Stimulated activated CD4-positive, alpha-beta T cell treated with anti-CD3 and anti-CD28 coated beads, Interleukin-2, amount 100 ng/mL, for 24 hours (primary cell): ENCODE data around the gene BCR.
"Not testable (repeated sequence)": the region's sequence is repeated elsewhere in the genome, so short reads cannot be mapped to it uniquely, and the experiment has no call there.

Experiments
- DNase-seq, 2 donors: peaks; one replicate each; pipeline ENCODE4 v3.0.0-alpha.2; 2020

The BCR gene

DNA sequence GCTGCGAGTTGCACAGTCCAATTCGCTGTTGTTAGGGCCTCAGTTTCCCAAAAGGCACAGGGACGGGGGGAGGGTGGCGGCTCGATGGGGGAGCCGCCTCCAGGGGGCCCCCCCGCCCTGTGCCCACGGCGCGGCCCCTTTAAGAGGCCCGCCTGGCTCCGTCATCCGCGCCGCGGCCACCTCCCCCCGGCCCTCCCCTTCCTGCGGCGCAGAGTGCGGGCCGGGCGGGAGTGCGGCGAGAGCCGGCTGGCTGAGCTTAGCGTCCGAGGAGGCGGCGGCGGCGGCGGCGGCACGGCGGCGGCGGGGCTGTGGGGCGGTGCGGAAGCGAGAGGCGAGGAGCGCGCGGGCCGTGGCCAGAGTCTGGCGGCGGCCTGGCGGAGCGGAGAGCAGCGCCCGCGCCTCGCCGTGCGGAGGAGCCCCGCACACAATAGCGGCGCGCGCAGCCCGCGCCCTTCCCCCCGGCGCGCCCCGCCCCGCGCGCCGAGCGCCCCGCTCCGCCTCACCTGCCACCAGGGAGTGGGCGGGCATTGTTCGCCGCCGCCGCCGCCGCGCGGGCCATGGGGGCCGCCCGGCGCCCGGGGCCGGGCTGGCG, at the start of gene BCR:
Gene BCR (plus strand): TSS at position 209 of the 592 bp plus-strand sequence. CDS start 452 bp downstream, outside the sequence.
- DNase-seq = peak; percentile 64 to 72

DNA sequence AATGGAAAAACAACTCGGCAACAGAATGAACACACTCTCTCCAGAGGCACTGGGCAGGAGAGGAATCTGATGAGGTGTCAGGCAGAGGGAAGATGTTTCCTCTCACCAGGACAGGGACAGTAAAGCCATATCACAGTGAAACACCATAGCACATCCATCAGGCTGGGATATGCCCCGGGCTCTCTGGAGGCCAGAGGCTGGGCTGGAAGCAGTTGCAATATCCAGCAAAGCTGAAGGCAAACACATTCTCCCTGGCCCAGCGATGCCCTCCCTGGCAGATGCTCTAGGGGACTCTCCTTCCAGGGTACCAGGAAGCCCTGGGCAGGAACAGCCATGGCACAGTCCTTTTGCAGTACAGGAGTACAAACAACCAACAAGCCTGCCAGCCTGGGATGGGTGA, 49.6 kb upstream of the BCR start:
- no peak for DNase-seq

DNA sequence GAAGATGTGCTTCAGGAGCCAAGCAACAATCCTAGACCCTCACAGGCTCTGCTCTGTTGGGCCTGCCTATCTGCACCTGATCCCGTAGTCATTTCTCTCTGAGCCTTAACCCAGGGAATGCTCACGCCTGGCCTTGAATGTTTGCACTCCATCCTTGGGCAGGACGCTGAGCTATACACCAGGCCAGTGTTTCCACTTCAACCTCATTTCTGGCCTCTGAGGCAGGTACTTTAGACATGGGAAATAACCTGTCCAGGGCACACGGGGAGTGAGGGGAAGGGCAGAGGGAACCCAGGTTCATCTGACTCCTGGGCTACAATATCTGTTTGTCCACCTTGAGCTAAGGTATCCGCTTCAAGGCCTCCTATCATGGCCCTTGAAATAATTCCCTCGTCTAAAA, 48.4 kb upstream of the BCR start:
- DNase-seq = no peak

DNA sequence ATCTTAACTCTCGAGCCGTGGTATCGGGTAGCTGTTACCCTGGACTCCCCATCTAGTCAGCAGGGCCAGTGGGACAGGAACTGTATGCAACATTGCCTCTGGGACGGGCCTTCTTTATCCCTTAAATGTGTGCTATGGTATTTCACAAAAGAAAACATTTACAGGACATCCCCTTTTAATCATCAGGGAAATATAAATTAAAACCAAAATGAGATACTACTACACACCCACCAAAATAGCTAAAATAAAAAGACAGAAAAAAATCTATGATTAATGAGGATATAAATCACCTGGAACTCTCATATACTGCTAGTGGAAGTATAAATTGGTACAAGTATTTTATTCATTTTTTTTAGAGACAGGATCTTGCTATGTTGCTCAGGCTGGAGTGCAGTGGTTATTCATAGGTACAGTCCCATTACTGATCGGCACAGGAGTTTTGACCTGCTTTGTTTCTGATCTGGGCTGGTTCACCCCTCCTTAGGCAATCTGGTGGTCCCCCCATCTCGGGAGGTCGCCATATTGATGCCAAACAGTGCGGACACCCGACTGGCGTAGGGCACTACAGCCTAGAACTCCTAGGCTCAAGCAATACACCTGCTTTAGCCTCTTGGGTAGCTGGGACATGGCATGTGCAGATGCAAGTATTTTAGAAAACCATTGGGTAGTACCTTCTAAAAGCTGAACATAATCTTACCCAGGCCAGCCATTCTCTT, 47.8 kb upstream of the BCR start:
- DNase-seq = no peak

DNA sequence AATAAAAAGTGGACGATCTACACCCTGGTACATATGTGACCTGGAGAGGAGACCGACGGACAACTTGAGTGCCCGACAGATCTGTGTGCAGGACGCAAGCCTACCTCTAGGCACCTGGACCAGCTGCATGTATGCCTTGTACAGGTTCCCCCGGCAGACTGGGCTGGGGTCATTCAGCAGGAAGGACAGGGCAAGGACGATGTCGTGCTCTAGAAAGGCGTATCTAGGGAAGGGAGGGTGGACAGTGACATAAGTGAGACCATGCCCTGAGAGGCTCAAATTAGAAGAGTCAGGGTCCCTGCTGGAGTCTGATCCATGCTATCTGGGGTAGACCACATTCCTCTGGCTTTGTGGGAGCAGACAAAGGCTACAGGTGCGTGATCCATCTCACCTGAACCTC, 46.4 kb upstream of the BCR start:
- no peak for DNase-seq

DNA sequence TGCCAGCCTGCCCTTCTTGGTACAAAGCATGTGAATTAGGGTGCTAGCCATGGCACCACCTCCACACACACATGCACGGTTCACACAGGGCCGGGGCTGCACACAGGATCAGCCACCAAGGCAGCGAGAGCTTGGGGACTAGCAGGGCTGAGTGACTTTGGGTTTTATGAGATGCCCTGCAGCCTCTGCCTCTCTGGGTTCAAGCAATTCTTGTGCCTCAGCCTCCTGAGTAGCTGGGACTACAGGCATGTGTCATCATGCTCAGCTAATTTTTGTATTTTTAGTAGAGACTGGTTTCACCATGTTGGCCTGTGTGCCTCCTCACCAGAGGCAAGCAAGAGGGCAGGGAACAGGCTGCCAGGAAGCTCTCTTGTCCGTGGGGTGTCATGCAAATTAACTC, 43.3 kb upstream of the BCR start:
- not testable (repeated sequence) for DNase-seq

DNA sequence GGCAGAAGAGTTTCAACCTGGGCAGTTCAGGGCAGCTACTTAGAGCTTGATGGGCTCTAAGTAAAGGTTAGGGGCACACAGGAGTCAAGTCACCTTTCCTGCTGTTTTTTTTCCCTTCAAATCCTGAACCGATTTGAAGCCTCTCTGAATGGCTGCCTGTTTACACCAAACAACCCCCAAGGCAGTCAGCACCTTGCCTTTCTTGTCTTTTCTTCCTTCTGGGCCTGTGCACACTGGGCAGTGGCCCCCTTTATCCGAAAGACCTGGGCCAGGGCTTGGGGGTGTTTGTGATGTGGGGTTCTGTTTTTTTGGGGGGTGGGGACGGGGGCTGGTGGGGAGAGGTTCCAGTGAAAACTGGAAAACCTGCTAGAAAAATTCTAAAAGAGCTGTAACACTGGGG, 42.8 kb upstream of the BCR start:
- DNase-seq = no peak

DNA sequence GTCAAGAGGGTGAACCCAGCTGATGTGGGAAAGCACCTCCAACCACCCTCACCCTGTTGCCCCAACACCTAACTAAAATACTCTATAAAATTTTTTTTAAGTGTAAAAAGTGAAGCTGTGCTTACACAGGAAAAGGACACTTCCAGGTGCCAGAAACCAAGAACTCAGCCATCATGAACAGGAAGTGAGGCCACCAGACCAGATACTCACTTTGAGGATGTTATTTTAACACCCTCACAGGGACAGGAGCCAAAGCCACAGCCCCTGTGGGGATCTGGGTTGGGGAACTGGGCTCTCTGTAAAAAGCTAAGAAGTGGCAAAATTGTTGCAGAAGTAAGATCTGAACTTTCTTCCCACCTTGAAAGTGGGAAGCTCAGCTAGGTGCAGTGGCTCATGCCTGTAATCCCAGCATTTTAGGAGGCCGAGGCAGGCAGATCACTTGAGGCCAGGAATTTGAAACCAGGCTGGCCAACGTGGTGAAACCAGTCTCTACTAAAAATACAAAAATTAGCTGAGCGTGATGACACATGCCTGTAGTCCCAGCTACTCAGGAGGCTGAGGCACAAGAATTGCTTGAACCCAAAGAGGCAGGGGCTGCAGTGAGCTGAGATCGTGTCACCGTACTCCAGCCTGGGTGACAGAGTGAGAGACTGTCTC, 42.3 kb upstream of the BCR start:
- DNase-seq = peak in 1 of 2 donors; percentile 13

DNA sequence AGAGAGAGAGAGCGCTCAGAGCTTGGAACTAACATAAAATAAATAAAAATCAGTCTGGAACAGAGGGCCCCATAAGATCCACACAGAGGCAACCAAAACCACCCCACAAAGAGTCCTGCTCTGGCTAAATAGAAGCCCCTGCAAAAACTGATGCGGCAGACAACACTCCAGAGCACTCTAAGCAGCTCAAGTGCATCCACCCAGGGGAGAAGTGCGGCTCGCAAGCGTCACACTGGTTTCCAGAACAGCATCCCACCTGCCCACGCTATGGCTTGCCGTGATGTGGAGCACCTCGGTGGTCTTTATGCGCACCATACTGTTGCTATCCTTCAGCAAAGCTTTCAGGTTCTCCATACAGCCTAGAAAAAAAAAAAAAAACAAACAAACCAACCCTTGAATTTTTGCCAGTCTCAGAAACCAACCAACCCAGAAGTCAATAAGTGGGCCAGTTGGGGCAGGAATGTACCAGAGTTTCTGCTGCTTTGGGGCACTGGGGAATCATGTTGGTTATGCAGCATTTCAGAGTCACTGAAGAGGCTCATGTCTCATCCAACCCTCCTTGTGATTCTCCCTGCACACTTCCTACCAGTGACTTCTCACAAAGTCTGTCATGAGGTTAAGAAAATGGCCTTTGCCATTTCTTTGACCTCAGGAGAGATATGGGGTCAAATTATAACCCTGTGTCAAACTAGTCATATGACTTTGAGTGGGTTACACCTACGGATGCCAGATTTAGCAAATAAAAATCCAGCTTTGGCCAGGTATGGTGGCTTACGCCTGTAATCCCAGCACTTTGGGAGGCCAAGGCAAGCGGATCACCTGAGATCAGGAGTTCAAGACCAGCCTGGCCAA, 41.5 kb upstream of the BCR start:
- no peak for DNase-seq

DNA sequence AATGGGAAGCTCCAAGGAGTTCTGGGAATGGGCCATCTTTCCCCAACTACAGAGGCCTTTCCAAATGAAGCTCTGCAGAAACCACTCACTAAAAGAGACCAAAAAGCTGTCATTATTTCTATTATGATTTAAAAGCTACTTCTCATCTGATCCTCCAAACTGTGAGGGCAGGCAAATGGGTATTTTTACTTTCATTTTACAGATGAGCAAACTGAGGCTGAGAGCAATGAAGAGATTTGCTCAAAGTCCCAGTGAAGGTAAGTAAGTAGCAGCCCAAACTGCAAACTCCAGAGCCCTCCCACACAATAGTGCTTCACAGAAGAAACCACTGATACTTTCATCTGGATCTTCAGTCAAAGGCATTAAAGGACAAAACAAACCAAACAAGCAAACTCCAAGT, 39.9 kb upstream of the BCR start:
- no peak for DNase-seq

DNA sequence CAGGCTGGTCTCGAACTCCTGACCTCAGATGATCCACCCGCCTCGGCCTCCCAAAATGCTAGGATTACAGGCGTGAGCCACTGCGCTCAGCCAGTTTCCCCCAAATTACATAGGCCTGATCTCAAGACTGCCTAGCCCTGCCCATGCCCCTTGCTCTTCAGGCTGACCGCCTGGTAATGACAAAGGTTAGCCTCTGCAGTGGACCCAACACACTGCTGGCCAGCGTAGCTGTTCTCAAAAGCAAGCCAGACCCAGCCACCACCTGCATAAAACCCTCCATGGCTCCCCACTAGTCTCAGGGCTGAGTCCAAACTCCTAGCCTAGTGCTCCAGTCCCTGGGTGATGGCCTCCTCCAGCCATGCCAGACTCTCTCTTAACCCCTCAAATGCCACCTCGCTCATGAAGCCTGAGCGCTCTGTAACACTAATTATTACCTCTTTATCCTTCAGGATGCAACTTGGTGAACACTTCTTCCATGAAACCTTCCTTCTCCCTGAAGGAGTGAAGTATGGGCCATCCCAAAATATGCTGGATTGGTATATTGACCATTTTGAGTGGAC, 37.7 kb upstream of the BCR start:
- DNase-seq = no peak

DNA sequence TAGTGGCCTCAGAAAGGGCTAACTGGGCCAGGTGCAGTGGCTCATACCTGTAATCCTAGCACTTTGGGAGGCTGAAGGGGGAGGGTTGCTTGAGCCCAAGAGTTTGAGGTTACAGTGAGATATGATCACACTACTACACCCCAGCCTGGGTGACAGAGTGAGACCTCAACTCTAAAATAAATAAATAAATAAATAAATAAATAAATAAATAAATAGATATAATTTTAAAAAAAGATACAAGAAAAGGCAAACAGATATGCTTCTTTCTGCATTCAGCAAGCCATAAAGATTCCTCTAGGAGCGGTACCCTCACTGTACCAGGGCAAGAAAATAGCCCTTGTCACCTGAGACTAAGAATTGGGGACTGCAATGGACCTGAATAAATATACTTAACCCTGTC, 37.2 kb upstream of the BCR start:
- DNase-seq = no peak

DNA sequence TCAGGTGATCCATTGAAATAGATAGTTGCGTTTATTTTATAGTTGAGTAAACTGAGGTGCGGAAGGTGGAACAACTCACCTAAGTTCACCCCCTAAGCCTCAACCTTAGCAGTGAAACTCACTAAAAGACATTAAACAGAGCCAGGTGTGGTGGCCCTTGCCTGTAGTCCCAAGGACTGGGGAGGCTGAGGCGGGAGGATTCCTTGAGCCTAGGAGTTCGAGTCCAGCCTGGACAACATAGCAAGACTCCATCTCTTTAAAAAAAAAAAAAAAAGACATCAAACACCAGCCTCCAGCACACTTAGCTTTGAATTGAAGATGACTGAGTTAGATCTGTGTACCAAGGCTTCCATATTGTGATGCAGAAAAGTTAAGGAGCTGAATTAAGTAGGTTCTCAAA, 35.9 kb upstream of the BCR start:
- DNase-seq = no peak

DNA sequence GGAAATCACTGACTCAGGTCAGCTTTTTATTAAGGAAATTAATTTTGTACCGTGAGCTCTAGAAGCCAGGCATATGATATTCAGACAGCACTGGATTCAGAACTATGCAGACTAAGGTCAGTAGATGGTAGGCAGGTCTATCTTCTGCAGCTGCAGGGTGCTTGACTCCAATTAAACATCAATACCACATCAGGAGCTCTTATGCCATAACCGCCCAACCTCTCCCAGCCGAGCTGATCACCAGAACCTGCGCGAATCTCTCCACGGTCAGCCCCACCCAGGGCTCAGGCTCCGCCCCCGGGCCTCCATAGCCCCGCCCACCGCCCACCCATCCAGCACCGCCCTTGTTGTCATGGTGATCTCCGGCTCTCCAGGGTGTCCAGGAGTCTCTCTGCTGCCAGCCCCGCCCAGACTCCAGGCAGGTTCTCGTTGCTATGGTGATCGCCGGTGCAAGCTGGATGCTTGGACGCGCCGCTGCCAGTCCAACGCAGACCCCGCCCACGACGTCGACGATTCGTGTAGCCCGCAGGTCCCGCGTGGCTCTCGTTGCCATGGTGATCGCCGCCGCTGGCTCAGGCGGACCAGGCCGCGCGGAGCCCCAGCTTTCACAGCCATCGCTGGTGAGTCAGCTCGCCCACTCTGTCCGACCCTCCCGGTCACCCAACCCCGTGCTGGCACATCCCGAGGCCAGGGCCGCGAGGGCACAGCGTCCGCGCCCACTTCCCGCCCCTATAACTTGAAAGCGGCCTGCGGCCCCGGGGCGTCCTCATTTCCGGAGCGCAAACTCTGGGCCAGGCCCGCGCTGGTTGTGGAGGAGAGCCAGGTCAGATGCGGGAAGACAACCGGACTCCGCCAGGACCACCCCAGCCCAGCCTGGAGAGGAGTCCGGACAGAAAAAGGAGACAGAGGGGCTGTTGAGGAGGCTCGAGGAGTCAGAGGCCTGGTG, 35.1 kb upstream of the BCR start, which contains the start of gene RAB36:
Gene RAB36 (plus strand): TSS at position 546 of the 946 bp plus-strand sequence. CDS start 1,140 bp downstream, outside the sequence.
- DNase-seq = peak; percentile 83 to 87

DNA sequence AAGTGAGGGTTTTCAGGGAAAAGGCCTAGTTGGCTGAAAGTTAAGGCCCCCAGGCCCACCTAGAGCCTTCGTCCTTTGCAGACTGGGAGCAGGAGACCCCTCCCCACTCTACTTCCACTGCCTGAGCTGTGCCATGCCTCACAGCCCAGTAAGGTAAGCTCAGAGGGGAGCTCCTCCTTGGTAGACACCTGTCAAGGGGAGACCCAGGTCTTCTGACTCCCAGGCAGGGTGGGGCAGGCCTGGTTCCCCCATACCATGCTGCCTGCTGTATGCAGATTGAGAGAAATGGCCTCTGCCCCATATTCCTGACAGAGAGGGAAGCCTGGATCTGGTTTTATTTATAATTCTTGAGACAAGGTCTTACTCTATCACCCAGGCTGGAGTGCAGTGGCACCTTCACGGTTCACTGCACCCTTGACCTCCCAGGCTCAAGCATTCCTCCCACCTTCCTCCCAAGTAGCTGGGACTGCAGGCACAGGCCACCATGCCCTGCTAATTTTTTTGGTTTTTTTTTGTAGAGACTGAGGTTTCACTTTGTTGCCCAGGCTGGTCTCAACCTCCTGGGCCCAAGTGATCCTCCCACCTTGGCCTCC, 34.3 kb upstream of the BCR start:
- DNase-seq = no peak

DNA sequence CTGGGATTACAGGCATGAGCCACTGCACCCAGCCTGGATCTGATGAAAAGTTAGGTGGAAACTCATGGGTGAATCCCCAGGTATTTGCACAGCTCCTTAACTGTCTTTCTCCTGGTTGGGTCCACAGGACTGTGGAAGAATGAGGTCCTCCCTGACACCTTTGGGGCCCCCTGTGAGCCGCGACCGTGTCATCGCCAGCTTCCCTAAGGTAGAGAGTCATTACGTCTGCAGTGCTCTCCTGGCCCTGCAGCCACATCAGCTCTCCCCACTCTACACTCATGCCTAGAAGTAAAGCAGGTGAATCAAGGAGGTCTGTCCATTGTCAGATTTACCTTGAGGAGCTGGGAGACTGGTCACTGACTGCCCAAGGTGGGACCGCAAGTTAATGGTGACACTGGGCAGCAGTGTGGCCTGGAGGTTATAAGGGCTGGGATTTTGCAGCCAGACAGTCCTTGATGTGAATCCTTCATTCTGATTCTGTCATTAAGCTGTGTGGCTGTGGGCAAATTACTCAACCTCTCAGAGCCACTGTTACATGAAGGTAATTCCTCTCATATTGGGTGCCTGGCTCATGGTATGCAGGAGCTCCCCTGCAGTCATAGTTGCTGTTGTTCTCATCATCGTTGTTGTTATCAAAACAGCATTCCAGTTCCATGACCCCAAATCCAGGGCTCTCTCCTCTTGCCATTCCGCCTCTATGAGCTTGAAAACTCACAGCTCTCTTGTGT, 33.7 kb upstream of the BCR start:
- DNase-seq = no peak

DNA sequence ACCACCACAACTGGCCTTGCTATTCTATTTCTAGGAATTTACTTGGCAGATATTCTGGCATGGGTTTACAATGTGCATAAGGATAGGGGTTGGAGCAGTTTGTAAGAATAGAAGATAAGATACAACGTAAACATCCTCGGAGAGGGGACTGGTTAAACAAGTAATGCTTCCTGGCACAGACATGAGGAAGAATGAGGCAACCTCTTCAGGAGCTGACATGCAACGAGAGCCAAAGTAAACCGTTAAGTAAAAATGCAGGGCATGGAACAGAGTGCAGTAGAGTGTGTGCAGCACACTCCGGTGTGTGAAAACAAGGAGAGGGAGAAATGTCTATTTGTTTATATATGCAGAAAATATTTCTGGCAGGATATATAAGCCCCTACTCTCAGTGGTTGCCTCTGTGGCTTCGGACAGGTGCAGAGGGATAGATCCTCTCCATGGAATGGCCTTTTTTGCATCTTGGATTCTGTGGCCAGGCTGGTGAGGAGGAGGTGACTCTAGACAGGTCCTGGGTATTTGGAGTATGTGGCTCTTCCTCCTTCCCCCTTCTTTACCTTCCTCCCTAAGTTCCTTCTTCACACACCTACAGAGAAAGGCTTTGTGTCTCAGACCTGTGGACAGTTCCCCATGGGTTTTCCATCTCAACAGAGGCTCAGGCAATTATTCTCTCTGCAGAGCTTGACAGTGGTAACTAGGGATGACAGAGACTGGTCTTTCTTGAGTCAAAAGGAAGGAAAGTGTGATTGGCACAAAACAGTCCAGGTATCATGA, 32.5 kb upstream of the BCR start:
- DNase-seq = no peak

DNA sequence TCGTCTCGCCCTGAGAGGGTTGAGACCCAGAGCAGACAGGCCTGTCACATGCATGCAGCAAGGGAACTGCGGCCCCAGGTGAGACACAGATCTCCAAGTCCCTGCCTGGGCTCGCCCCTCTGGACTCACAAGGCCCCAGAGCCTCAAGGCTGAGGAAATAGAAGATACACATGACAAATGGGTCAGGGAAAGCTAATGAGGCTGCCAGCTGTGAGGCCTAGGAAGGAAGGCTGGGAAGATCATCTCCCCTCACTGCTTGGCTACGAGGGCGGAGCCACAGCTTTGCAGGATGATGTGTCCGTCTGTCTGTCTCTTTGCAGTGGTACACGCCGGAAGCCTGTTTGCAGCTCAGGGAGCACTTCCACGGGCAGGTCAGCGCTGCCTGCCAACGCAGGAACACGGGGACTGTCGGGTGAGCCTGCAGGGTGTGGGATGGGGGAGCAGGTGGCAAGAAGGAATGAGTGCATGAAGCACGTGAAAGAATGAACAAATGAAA, 30.5 kb upstream of the BCR start:
- DNase-seq = no peak

DNA sequence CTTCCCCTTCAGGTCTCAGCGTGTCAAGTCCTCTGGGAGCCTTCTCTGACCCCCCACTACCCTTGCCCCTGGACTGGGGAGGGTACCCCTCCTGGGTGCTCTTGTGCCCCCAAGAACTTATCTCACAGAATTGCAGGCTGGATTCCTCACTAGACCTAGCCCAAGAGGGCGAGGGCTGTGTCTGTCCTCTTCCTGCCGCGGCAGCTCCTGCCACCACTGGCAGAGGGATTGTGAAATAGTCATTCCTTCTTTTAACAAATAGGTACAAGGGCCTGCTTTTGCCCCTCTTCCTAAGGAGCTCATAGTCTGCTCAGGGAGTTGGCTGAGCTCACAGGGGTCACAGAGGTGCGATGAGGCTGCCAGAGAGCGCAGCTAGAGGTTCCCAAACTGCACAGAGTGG, 29.5 kb upstream of the BCR start:
- DNase-seq = no peak

DNA sequence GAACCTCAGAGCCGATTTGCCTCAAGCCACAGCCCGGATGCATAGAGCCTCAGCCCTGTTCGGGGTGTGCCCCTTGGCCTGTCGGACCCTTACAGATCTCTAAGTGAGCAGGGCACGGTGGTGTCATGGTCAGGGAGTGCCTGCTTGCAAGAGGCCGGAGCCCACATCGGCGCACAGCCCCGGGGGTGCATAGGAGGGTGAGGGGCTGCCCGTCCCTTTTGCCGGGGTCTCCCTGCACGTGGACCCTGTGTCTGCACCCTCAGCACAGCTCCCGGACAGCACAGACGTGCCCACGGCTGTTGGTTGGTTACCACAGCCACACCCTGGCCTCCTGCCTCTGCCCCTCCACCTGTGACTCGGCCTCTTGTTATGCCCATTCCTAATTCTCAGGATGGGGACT, 28.5 kb upstream of the BCR start:
- DNase-seq = no peak
